IMR-90 (cell line): ENCODE data around the gene ABITRAM. TPM values are rescaled to one million over a fixed set of nuclear protein-coding genes. Genes with fewer than 3 reads are reported as not detected.

Experiments
- ATAC-seq: fragments of 200-7000 bp; cut with Tn5 transposase; 2 replicates; pipeline ENCODE4 v1.9.1; 2020; ENCODE audit warnings: low read depth, mild to moderate bottlenecking, moderate library complexity
- BruUV-seq: library from RNA; stranded (reverse); fragments of 400-500 nt; replicated peaks from 2 replicates; lab custom pipeline; 2021; lab: Mats Ljungman, UMichigan
- CTCF ChIA-PET: fragments of 300-600 bp; formaldehyde crosslinking; extraction: SDS; loops from one replicate; lab custom pipeline; 2021; ENCODE audit warnings: antibody characterized with exemption; lab: Yijun Ruan, JAX
- POLR2A ChIA-PET: fragments of 300-600 bp; sonication (Branson Sonifier 250); formaldehyde crosslinking; loops from one replicate; lab custom pipeline; 2022; ENCODE audit warnings: antibody characterized with exemption; ENCODE audit not compliant: unreplicated experiment; lab: Charles Lee
- DNase-seq: peaks from one replicate; pipeline ENCODE4 v3.0.0; 2013
- H2AFZ ChIP-seq: replicated peaks from 2 replicates; pipeline ENCODE3; 2013; ENCODE audit warnings: low read length, mild to moderate bottlenecking; ENCODE audit not compliant: poor library complexity
- H2AK5ac ChIP-seq: 2 replicates; pipeline ENCODE4 v1.6.1; 2013; ENCODE audit warnings: low read depth, low read length, inconsistent platforms
- H2AK9ac ChIP-seq: replicated peaks from 2 replicates; pipeline ENCODE3; 2013; ENCODE audit warnings: mild to moderate bottlenecking, low read depth, low read length, moderate library complexity; ENCODE audit not compliant: poor library complexity
- H2BK120ac ChIP-seq: 2 replicates; pipeline ENCODE4 v1.6.1; 2013; ENCODE audit warnings: low read depth, low read length, inconsistent platforms
- H2BK15ac ChIP-seq: 3 replicates; pipeline ENCODE4 v1.6.1; 2013; ENCODE audit warnings: low read depth, low read length, inconsistent platforms
- H2BK20ac ChIP-seq: 2 replicates; pipeline ENCODE4 v1.6.1; 2013; ENCODE audit warnings: low read depth, mild to moderate bottlenecking, inconsistent platforms, low read length, moderate library complexity
- H2BK5ac ChIP-seq: 2 replicates; pipeline ENCODE4 v1.6.1; 2013; ENCODE audit warnings: mild to moderate bottlenecking, low read depth, low read length, inconsistent platforms; ENCODE audit not compliant: poor library complexity, severe bottlenecking
- H3K14ac ChIP-seq: replicated peaks from 2 replicates; pipeline ENCODE4 v1.6.1; 2013; ENCODE audit warnings: low read depth, low read length, inconsistent platforms
- H3K18ac ChIP-seq: 2 replicates; pipeline ENCODE4 v1.6.1; 2013; ENCODE audit warnings: low read depth, low read length, control low read depth
- H3K23ac ChIP-seq: 2 replicates; pipeline ENCODE4 v1.6.1; 2013; ENCODE audit warnings: low read depth, low read length, inconsistent platforms
- H3K27ac ChIP-seq: 2 replicates; pipeline ENCODE4 v1.5.1; 2013; ENCODE audit warnings: mild to moderate bottlenecking, control low read depth, low read length; ENCODE audit not compliant: insufficient read depth
- H3K27me3 ChIP-seq: 2 replicates; pipeline ENCODE4 v1.6.1; 2013; ENCODE audit warnings: low read length; ENCODE audit not compliant: control insufficient read depth, insufficient read depth
- H3K36me3 ChIP-seq: 2 replicates; pipeline ENCODE4 v1.6.1; 2013; ENCODE audit warnings: low read length, mixed read lengths; ENCODE audit not compliant: control insufficient read depth, insufficient read depth
- H3K4ac ChIP-seq: 2 replicates; pipeline ENCODE4 v1.6.1; 2013; ENCODE audit warnings: low read depth, low read length, inconsistent platforms
- H3K4me1 ChIP-seq: 2 replicates; pipeline ENCODE4 v1.6.1; 2013; ENCODE audit warnings: low read length, mixed read lengths; ENCODE audit not compliant: control insufficient read depth, insufficient read depth
- H3K4me2 ChIP-seq: 2 replicates; pipeline ENCODE4 v1.6.1; 2013; ENCODE audit warnings: low read depth, mild to moderate bottlenecking, control low read depth, low read length, moderate library complexity
- H3K4me3 ChIP-seq: 2 replicates; pipeline ENCODE4 v1.5.1; 2013; ENCODE audit warnings: low read depth, mild to moderate bottlenecking, control low read depth, low read length, moderate library complexity; ENCODE audit not compliant: insufficient read depth
- H3K56ac ChIP-seq: 2 replicates; pipeline ENCODE4 v1.6.1; 2013; ENCODE audit warnings: low read length, inconsistent platforms; ENCODE audit not compliant: insufficient read depth; ENCODE audit errors: extremely low read depth
- H3K79me1 ChIP-seq, 2 experiments: 2 replicates each; pipeline ENCODE4 v1.6.1; 2013; ENCODE audit warnings: low read length in 2 of 2, inconsistent platforms in 1 of 2, low read depth in 1 of 2
- H3K9ac ChIP-seq: 2 replicates; pipeline ENCODE4 v1.6.1; 2013; ENCODE audit warnings: low read depth, low read length, control low read depth
- H3K9me1 ChIP-seq: 2 replicates; pipeline ENCODE4 v1.6.1; 2013; ENCODE audit warnings: low read length, inconsistent platforms; ENCODE audit not compliant: insufficient read depth
- H3K9me3 ChIP-seq: 2 replicates; pipeline ENCODE4 v1.6.1; 2013; ENCODE audit warnings: low read length; ENCODE audit not compliant: control insufficient read depth, insufficient read depth
- H4K20me1 ChIP-seq: 2 replicates; pipeline ENCODE4 v1.6.1; 2013; ENCODE audit warnings: low read length, inconsistent platforms; ENCODE audit not compliant: insufficient read depth
- H4K5ac ChIP-seq: 2 replicates; pipeline ENCODE4 v1.6.1; 2013; ENCODE audit warnings: mild to moderate bottlenecking, low read depth, low read length, control low read depth
- H4K8ac ChIP-seq, 2 experiments: 2 replicates each; pipeline ENCODE4 v1.6.1; 2013; ENCODE audit warnings: low read depth in 2 of 2, low read length in 2 of 2, control low read depth in 1 of 2, inconsistent platforms in 1 of 2
- H4K91ac ChIP-seq: 2 replicates; pipeline ENCODE4 v1.6.1; 2013; ENCODE audit warnings: low read depth, low read length, inconsistent platforms; ENCODE audit not compliant: insufficient read depth
- BHLHE40 ChIP-seq: fragments of 150-350 bp; IDR thresholded peaks from 2 replicates; pipeline ENCODE4 v1.6.1; 2016; ENCODE audit warnings: mild to moderate bottlenecking, low read depth, low read length
- CHD1 ChIP-seq: IDR thresholded peaks from 2 replicates; pipeline ENCODE4 v1.6.1; 2012; ENCODE audit warnings: low read depth, low read length, improper control_type of control experiment
- CTCF ChIP-seq: conservative IDR thresholded peaks from 2 replicates; pipeline ENCODE4 v1.5.1; 2012; ENCODE audit warnings: mild to moderate bottlenecking, low read depth, low read length, improper control_type of control experiment
- ELK1 ChIP-seq: fragments of 150-350 bp; IDR thresholded peaks from 2 replicates; pipeline ENCODE4 v1.6.1; 2016; ENCODE audit warnings: low read depth, mild to moderate bottlenecking, low read length, moderate library complexity, borderline replicate concordance
- FOS ChIP-seq: fragments of 150-350 bp; IDR thresholded peaks from 2 replicates; pipeline ENCODE4 v1.6.1; 2016; ENCODE audit warnings: low read depth, low read length
- MAZ ChIP-seq: IDR thresholded peaks from 2 replicates; pipeline ENCODE4 v1.6.1; 2012; ENCODE audit warnings: low read depth, mild to moderate bottlenecking, low read length, improper control_type of control experiment, moderate library complexity, borderline replicate concordance
- MXI1 ChIP-seq: IDR thresholded peaks from 2 replicates; pipeline ENCODE4 v1.6.1; 2012; ENCODE audit warnings: low read depth, mild to moderate bottlenecking, low read length, moderate library complexity, borderline replicate concordance
- USF2 ChIP-seq: fragments of 150-350 bp; IDR thresholded peaks from 2 replicates; pipeline ENCODE4 v1.6.1; 2017; ENCODE audit warnings: mild to moderate bottlenecking, antibody characterized with exemption, low read length, low read depth
- WGBS, 2 experiments: methylation state at CpG; one replicate each; pipeline versions ENCODE4 v1.1.5 to v1.1.7; 2013; ENCODE audit warnings: missing lambda C conversion rate in 2 of 2; ENCODE audit not compliant: insufficient read length in 1 of 2; ENCODE audit errors: extremely low coverage in 2 of 2; 5-methylcytosine and 5-hydroxymethylcytosine counted together
- dilution Hi-C: fragments of 300-500 bp; cut with HindIII; formaldehyde crosslinking; loops from one replicate; pipeline ENCODE4 v1.14.3; 2018; ENCODE audit warnings: low sequenced_read_pairs; ENCODE audit not compliant: unreplicated experiment
- in situ Hi-C: fragments of 300-500 bp; cut with MboI; formaldehyde crosslinking; loops from 3 replicates; pipeline ENCODE4 v1.14.3; 2019; ENCODE audit warnings: low sequenced_read_pairs, inconsistent platforms, mixed read lengths
- intact Hi-C: fragments of 100-400 bp; cut with micrococcal nuclease; formaldehyde crosslinking; loops from 2 replicates; pipeline ENCODE4 v1.10.0; 2022
- polyA plus RNA-seq, 3 experiments: library from polyadenylated mRNA; depleted of rRNA; stranded (reverse); fragments of >200 nt; gene quantifications; 2 replicates each; pipeline ENCODE4 v1.2.3, GENCODE V29; 2012; ENCODE audit warnings: low replicate concordance in 1 of 3
- total RNA-seq: library from RNA; depleted of rRNA; stranded (reverse); fragments of >200 nt; gene quantifications from 2 replicates; pipeline ENCODE4 v1.2.3, GENCODE V29; 2012

Gene ABITRAM
- total and polyA plus RNA-seq, 2 of the 4 experiments (the other 2 are of a cell fraction): 8.6 to 10.3 TPM

DNA sequence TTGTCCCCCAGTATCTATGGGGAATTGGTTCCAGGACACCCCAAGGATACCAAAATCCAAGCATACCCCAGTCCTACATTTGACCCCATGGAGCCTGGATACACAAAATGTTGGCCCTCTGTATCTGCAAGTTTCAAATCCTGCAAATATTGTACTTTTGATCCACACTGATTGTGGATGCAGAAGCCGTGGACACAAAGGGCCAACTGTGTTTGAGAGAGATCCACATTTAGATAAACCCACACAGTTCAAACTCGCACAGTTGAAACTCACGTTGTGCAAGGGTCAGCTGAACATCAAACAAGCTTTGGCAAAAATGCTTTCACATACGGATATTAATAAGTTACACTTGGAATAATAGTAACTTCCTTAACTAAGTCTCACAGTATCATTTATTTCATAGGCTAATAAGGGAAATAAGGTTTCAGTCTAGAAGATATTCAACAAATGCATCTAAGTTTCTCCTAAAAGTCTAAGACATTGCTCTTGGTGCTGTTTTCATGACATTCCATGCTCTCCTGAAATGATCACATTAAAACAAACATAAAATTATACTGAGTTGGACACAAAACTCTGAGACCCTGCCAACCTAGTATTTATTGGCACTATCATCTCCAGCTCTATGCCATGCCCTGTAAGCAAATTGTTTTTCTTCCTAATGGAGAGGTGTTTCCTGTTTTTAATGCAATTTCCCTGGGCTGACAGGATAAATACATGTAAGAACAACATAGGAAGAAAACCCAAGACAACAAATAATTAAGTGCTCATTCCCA is 39.8 kb upstream of the ABITRAM start:
- Histone ChIP-seq H2AK5ac (no peak overlapping the region), H3K23ac (no peak overlapping the region)

More for the DNA sequence above, 39.8 kb upstream of the ABITRAM start:
- no peak overlapping the region for H4K5ac ChIP-seq
- no TSS peak for BruUV-seq
- intact Hi-C loops (no loop called here), in situ Hi-C loops (loop anchor here (10.0 kb wide), 1 partner anchor 430 kb away; the partner anchor contains the start of gene EPB41L4B), dilution Hi-C loops (no loop called here)
- no peak overlapping the region for H3K9ac ChIP-seq
- no peaks in the 10 kb centered on the region for H4K20me1 ChIP-seq
- H2AK9ac ChIP-seq: no peak overlapping the region
- H3K9me3 ChIP-seq: no peaks in the 10 kb centered on the region
- no peak overlapping the region for H2BK20ac ChIP-seq
- WGBS, 2 experiments: no CpG with 5 or more reads among the region's 4 CpGs
- CTCF ChIA-PET: interaction anchor here (0.6 kb wide), 1 partner anchor 22 kb away, joined by 4 read pairs; no protein-coding TSS in a partner anchor
- no peak overlapping the region for H3K27ac ChIP-seq
- no peak overlapping the region for H3K4me3 ChIP-seq
- DNase-seq (no peak), ATAC-seq (no peak)
- H4K8ac ChIP-seq: no peak overlapping the region
- H3K56ac ChIP-seq: no peak overlapping the region
- H3K4me1 ChIP-seq: no peaks in the 10 kb centered on the region
- no peak overlapping the region for H2BK5ac ChIP-seq
- H2BK15ac ChIP-seq: no peak overlapping the region
- no peak overlapping the region for H3K14ac ChIP-seq
- H3K79me1 ChIP-seq: no peaks in the 10 kb centered on the region
- POLR2A ChIA-PET: no interaction called here
- TF ChIP-seq BHLHE40 (no peak), MXI1 (no peak), ELK1 (no peak), USF2 (no peak), MAZ (no peak), CTCF (no peak), FOS (no peak), CHD1 (no peak)
- H4K91ac ChIP-seq: no peak overlapping the region
- H3K4me2 ChIP-seq: no peak overlapping the region
- peaks cover 41% of the 10 kb centered on the region for H3K36me3 ChIP-seq
- H3K9me1 ChIP-seq: peaks cover 3% of the 10 kb centered on the region; the same call in 1 of the 2 replicates
- H2BK120ac ChIP-seq: no peak overlapping the region
- H3K18ac ChIP-seq: no peak overlapping the region
- H2AFZ ChIP-seq: no peak overlapping the region
- no peaks in the 10 kb centered on the region for H3K27me3 ChIP-seq
- H3K4ac ChIP-seq: no peak overlapping the region
